HG03521 (cell line): ENCODE measurements around the gene IAPP.
"Not testable (repeated sequence)": the region's sequence is repeated elsewhere in the genome, so short reads cannot be mapped to it uniquely, and the experiment has no call there.

Experiments used
- ATAC-seq: cut with Tn5 transposase; IDR thresholded peaks from one replicate; pipeline ENCODE4 v1.9.1; 2021; ENCODE audit warnings: mild to moderate bottlenecking, moderate library complexity; ENCODE audit not compliant: unreplicated experiment

The IAPP gene

GRCh38 chr12:21370845-21371449 lies 1.8 kb upstream of the IAPP start:
- no peak for ATAC-seq

GRCh38 chr12:21379218-21379617 lies 6.5 kb downstream of the IAPP start:
- no peak for ATAC-seq

GRCh38 chr12:21381320-21381719 lies 8.6 kb downstream of the IAPP start:
- not testable (repeated sequence) for ATAC-seq

- no peak for ATAC-seq
These were observed 11.6 kb downstream of the IAPP start for GRCh38 chr12:21384261-21384660.

GRCh38 chr12:21387174-21387573 lies 14.5 kb downstream of the IAPP start:
- ATAC-seq, result no peak

- ATAC-seq, result no peak
These were observed 19.7 kb downstream of the IAPP start for GRCh38 chr12:21392384-21392783.

- ATAC-seq, result not testable (repeated sequence)
These were observed 22.3 kb downstream of the IAPP start for GRCh38 chr12:21394828-21395626.

- ATAC-seq, result no peak
These were observed 40.9 kb downstream of the IAPP start for GRCh38 chr12:21413369-21414277.

GRCh38 chr12:21416511-21417121 lies 43.9 kb downstream of the IAPP start:
- no peak for ATAC-seq

GRCh38 chr12:21418398-21418797 lies 45.7 kb downstream of the IAPP start:
- ATAC-seq, result not testable (repeated sequence)

- ATAC-seq, result not testable (repeated sequence)
These were observed 46.5 kb downstream of the IAPP start for GRCh38 chr12:21419009-21419699.

- ATAC-seq, result no peak
These were observed 55.5 kb downstream of the IAPP start for GRCh38 chr12:21428241-21428640.
